ENCODE measurements around the gene SIGLEC1.

Gene SIGLEC1

DNA sequence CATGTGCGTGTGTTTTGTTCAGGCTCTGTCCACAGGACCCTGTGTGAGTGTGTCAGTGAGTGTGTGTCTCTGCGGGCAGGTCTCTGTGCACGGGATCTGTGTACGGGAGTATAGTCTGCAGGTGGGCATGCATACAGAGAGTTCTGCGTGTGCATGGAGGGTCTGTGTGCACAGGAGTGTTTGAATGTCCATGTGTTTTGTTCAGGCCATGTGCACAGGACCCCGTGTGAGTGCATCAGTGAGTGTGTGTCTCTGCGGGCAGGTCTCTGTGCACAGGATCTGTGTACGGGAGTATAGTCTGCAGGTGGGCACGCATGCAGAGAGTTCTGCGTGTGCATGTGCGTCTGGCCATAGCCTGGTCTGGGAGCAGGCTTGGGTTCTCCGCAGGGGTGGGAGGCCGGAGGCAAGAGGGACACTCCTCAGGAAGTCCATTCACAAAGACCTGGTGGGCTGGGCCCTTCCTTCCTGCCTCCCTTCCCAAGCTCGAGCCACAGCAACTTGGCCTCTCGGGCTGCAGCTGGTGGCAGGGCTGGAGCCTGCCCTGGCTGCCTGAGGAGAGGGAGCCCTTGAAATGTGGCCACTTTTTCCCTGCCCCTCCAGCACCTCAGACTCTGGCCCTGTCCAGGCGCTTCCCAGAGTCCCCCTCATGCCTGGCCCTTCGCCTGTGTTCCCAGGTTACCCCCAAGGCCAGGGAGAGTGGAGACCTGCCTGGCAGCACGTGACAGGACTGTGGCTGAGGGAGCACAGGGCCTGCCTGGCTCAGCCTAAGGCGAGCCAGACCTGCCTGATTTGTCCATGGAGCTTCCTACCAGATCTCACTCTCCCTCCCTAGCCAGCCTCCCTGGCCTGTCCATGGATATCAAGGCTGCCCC, 26.9 kb upstream of the SIGLEC1 start:
- no peak for DNase-seq
- TF ChIP-seq POLR2A (IDR thresholded peaks at IDR 0.05; ENCODE audit: low read length) (no peak), GATA1 (IDR thresholded peaks at IDR 0.05; ENCODE audit: low read depth, low read length) (no peak)

DNA sequence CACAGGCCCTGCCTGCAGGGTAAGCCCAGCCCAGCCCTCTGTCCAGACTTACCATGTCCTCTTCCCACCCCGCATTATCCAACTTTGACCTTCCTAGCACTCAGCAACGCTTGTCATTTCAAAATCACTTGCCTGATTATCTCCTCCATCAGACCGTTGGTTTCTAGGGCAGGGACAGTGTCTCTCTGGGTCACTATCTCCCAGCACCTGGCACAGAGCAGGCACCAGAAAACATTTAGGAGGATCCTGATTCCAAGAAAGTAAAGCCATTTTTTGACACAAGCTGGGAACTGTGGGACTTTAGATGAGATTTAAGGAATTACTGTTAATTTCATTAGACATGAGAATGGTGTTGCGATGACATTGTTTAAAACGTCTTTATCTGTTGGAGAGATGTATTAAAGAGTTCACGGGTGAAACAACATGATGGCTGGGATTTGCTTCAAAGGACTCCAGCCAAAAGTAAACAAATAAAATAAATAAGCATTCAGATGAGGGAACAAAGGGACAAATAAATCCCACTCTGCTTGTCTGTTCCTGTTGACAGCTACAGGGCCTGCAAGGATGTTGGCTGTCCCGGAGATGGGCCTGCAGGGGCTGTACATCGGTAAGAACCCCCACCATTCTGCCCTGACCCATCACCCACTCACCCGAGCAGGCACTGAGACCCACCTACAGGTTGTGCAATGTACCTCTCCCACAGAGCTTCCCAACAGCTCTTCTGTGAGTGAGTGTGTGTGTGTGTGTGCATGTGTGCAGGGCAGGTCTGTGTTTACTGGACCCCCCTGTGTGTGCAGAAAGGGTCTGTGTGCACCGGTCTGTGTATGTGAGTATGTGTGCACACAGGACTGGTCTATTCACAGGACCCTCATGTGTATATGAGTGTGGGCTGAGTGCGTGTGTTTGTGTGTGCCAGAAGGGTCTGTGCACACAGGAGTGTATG, 26.0 kb upstream of the SIGLEC1 start:
- TF ChIP-seq POLR2A (IDR thresholded peaks at IDR 0.05; ENCODE audit: low read length) (no peak), GATA1 (IDR thresholded peaks at IDR 0.05; ENCODE audit: low read depth, low read length) (no peak)
- peak; percentile 34 to 76 for DNase-seq

DNA sequence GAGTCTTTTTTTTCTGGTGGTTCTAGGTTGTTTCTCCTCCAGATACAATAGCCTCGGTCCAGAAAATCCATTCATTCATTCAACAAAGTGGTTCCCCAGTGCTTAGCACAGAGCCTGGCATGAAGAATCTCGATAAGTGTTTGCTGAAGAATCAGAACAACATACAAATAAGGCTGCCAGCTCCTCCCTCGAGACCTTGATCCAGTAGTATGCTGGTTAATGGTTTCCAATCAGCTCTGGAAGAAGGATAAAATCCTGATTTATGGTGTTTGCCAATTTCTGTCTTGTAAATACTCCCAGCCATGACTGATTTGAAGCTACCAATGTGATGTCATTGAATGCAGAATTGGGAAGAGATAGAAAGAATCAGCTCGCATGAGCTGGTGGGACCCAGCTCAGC, 23.4 kb upstream of the SIGLEC1 start:
- no peak for TF ChIP-seq POLR2A (IDR thresholded peaks at IDR 0.05; ENCODE audit: low read length)
- no peak for TF ChIP-seq GATA1 (IDR thresholded peaks at IDR 0.05; ENCODE audit: low read depth, low read length)
- no peak for DNase-seq

DNA sequence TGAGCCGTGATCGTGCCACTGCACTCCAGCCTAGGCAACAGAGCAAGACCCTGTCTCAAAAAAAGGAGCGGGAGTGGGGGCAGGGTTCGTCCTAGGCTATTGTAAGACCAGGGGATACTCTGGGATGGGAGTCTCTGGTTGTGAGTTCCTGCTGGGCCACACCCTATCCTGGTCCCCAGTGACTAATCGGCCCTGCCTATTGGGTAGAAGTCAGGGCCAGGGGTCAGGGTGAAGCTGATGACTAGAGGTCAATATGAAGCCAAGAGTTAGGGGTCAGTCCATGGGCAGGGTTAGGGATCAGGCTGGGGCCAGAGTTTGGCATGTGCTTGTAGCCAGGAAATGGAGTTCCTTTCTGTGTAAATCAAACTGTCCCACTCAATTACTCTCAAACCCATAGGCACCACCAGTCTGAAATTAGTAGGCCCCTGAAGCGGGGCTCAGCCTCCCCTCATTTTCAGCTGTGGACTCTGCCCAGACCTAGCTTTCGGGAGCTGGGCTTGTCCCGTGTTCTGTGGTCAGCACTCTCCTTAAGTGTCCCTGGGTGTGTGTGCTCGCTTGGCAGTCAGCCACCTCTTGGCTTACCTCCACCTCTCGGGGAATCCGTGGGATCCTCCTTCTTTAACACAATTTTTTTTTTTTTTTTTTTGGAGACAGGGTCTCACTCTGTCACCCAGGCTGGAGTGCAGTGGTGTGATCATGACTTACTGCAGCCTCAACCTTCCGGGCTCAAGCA, 21.9 kb upstream of the SIGLEC1 start:
- TF ChIP-seq GATA1 (IDR thresholded peaks at IDR 0.05; ENCODE audit: low read depth, low read length) (no peak), POLR2A (IDR thresholded peaks at IDR 0.05; ENCODE audit: low read length) (no peak)
- DNase-seq: no peak

DNA sequence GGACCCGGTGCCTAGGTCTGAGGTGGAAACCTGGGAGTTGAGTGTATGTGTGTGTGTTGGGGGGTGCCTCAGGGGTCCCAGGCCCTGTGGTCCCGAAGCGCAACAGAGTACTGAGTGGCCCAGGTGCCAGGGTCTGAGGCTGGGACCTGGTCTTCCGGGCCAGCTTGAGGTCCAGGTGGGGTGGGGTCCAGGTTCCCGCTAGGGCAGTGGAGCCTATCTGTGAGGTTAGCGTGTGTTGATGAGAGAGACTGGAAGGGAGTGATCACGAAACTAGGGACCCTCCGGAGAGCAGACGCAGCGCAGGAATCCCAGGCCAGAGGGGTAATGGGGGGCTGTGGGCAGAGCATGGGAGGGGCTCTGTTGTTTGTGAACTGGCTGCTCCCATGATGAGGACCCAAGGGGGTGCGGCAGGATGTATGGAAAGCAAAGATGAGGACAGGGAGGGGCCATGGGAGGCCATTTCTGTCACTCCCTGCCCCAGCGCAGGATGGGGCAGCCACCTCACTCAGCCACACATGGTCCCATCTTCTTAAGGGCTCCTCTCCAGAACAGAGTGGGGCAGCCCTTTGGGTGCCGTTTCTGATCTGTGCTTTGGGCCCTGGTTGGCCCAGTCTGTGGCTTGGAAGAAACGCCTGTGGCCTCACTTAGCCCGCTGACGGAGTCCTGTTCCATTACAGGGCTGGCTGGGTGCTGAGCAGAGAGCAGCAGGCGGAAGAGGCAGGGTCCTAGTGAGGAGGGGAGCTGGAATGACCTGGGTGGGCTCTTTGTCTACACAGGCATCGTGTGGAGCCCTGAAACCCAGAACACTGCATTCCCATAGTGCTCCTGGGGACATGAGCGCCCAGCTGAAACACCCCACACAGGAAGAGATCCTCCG, 21.0 kb upstream of the SIGLEC1 start:
- DNase-seq: no peak
- TF ChIP-seq POLR2A (IDR thresholded peaks at IDR 0.05; ENCODE audit: low read length) (no peak), GATA1 (IDR thresholded peaks at IDR 0.05; ENCODE audit: low read depth, low read length) (no peak)

DNA sequence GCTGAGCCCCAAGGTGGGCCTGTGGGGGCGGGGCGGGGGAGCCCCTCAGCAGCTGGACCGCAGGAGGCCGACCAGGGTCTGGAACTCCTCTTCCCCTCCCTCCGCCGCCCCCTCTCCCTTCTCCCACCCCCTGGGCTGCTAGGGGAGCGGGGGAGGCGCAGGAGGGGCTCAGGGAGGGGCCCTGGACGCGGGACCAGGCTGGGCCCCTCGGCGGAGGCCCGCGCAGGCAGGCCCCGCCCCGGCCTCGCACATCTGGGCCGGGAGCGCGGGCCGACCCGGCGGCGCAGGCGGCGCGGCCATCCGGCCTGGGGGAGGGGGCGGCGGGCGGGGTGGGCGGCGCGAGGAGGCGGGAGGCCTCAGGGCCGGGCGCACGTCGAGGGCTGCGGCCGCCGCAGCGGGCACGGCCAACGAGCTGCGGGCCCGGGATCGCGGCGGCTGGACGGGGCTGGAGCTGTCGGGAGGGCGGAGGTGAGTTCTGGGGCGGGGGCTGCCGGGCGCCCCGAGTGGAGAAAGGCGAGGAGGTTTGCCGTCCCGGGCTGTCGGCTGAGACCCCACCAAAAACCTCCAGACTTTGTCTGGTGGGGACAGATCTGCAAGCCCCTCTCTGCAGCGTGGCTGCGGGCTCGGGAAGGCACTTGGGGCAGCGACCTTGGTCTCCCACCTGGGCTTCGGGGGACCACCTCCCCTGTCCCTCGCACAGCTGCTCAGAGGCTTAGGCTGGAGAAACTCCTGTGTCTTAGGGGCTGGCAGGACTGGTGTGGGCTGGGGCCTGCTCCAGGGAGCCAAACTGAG, 20.1 kb upstream of the SIGLEC1 start, which contains the start of gene HSPA12B:
Gene HSPA12B (plus strand): TSS at position 359 of the 792 bp plus-strand sequence. CDS start 5,990 bp downstream, outside the sequence.
- DNase-seq: peak; percentile 25 to 41
- TF ChIP-seq POLR2A (IDR thresholded peaks at IDR 0.05; ENCODE audit: low read length) (no peak), GATA1 (IDR thresholded peaks at IDR 0.05; ENCODE audit: low read depth, low read length) (no peak)

DNA sequence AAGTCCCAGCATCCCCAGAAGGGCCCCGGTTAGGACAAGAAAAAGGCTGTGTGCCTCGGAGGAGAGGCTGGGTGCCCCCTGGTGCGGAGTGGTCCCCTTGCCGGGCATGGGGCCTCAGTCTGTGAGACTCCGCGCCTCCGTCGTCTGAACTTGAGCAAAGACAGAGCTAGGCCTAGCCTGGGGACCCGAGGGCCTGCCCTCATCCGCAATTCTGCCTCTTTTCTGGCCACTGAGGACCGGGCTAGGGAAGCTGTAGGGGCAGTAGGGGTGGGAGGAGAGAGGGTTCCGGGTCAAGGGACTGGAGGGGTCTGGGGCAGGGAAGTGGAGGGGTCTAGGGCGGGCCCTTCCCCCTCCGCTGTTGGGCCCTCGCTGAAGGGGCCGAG, 19.5 kb upstream of the SIGLEC1 start:
- TF ChIP-seq GATA1 (IDR thresholded peaks at IDR 0.05; ENCODE audit: low read depth, low read length) (no peak), POLR2A (IDR thresholded peaks at IDR 0.05; ENCODE audit: low read length) (no peak)
- no peak for DNase-seq

DNA sequence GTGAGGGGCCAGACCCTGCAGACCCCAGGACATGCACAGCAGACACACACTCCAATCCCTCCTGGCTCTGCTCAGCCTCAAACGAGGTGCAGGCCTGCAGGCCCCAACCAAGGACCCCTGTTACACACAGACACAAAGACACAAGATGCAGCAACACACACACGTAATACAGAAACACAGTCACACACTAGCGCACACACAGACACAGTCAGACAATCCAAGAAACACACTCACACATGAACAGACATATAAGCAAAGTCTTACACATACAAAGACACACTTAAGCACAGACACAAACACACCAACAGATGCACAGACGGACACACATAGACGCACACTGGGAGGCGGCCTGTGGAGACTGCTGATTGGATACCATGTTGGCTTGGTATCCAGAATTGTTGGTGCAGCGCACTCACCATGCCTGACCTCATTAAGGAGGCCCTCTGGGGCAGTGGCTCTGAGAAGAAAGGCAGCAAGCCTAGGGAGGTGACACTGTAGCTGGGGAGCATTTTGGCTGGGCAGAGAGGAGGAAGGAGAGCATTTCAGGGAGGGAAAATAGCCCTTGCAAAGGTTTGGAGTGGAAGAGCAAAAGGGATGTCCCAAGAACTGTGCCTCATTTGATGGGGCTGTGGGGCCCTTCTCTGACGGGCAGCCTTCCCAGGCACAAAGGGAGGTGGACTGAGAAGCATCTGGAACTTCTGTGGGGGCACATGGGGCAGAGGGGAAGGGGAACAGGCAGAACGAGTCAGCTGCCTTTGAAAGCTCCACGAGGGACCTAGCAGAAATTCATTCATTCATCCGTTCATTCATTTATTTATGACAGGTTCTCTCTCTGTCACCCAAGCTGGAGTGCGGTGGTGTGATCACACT, 18.6 kb upstream of the SIGLEC1 start:
- TF ChIP-seq POLR2A (IDR thresholded peaks at IDR 0.05; ENCODE audit: low read length) (no peak), GATA1 (IDR thresholded peaks at IDR 0.05; ENCODE audit: low read depth, low read length) (no peak)
- DNase-seq: no peak

DNA sequence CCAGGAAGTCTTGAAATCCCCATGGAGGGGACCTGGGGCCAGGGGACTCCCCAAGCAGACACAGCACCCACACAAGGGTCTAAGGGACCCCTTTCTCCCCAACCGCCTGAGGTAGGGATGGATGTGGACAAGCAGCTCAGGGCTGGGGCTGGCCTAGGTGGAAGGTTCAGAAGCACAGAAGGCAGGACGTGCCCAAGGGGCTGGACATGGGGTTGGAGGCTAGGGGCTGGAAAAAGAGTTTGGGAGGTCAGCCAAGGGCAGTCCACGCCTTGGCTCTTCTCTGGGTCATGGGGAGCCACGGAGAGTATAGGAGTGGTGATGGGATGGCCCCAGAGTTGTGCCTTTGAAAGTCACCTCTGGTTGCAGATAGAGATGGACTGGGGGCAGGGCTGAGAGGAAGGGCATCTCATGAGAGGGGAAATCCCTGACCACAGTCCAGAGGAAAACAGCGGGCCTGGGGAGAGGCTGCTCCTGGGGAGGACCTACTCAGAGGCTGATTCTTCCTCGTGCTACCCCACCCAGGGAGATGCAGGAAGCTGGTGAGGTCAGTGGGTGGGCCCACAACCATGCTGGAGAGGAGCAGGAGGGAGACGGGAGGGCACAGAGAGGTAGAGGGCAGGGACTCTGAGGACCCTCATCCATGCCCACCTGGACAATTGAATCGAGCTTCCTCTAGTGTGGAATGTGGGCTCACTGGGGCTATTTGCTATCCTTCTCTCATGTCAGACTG, 17.6 kb upstream of the SIGLEC1 start:
- DNase-seq: no peak
- TF ChIP-seq POLR2A (IDR thresholded peaks at IDR 0.05; ENCODE audit: low read length) (no peak), GATA1 (IDR thresholded peaks at IDR 0.05; ENCODE audit: low read depth, low read length) (no peak)

DNA sequence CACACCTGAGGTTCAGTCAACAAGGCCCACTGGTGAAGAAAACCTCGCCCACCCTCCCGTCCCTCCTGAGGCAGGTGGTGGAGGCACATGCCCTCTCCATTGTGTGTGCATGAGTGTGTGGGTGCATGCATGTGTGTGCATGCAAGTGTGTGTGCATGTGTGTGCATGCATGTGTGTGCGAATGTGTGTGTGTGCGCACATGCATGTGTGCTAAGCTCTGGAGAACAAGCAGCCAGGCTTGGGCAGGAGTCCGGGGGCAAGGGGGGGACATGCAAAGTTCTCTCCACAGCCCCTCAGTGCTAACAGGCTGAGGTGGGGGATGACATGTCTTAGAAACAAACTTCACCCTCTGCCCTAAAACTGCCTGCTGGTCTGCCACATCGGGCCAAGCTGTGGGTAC, 17.0 kb upstream of the SIGLEC1 start:
- no peak for TF ChIP-seq POLR2A (IDR thresholded peaks at IDR 0.05; ENCODE audit: low read length)
- TF ChIP-seq GATA1 (IDR thresholded peaks at IDR 0.05; ENCODE audit: low read depth, low read length): no peak
- no peak for DNase-seq

DNA sequence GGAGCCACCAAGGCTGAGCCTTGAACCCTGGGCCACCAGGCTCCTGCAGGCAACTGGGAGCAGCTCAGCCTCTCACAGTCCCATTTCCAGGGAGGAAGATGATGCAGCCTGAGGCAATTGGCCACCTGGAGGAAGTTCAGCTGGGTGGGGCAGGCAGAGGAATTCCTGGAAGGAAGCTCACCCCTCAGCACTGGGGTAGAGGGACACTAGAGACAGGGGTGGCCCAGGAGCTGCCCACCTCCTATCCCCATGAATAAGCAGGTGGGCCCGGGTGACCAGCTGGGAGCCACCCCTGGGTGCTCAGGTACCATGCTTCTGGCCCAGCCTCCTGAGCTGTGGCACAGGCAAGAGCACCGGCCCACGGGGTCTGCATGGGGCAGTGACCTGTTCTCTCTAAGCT, 16.5 kb upstream of the SIGLEC1 start:
- no peak for DNase-seq
- no peak for TF ChIP-seq POLR2A (IDR thresholded peaks at IDR 0.05; ENCODE audit: low read length)
- no peak for TF ChIP-seq GATA1 (IDR thresholded peaks at IDR 0.05; ENCODE audit: low read depth, low read length)
